B cell (primary cell): ENCODE measurements around the gene DAPK3. TPM values are rescaled to one million over a fixed set of nuclear protein-coding genes. Genes with fewer than 3 reads are reported as not detected.

ENCODE experiments used
- ATAC-seq: fragments of 200-7000 bp; cut with Tn5 transposase; one replicate; pipeline ENCODE4 v1.10.0; 2021; ENCODE audit warnings: low read depth, mild to moderate bottlenecking, moderate number of reproducible peaks, moderate library complexity
- CTCF ChIA-PET: fragments of 350-600 bp; sonication (Branson Sonifier 250); formaldehyde crosslinking; loops from one replicate; lab custom pipeline; 2021; ENCODE audit warnings: antibody characterized with exemption, inconsistent platforms; lab: Charles Lee
- POLR2A ChIA-PET: fragments of 350-600 bp; sonication (Branson Sonifier 250); formaldehyde crosslinking; loops from one replicate; lab custom pipeline; 2021; ENCODE audit warnings: antibody characterized with exemption; lab: Charles Lee
- DNase-seq: peaks from one replicate; pipeline ENCODE4 v3.0.0; 2013
- H2AFZ ChIP-seq: 2 replicates; pipeline ENCODE4 v1.6.1; 2012; ENCODE audit warnings: mild to moderate bottlenecking, low read depth, low read length; ENCODE audit not compliant: insufficient read depth, poor library complexity, severe bottlenecking
- H3K27ac ChIP-seq, 2 donors: 1 replicate in 1 of 2; 2 replicates in 1 of 2; pipeline ENCODE4 v1.5.1; 2012 to 2013; ENCODE audit warnings: low read length in 2 of 2, mild to moderate bottlenecking in 2 of 2, moderate library complexity in 1 of 2
- H3K27me3 ChIP-seq, 4 experiments: fragments of 200-600 bp in 1 of 4; sonication (generic) in 1 of 4; replicated peaks in 1 of 4; 1 replicate in 2 of 4; 2 replicates in 2 of 4; pipeline versions ENCODE4 v1.6.1 to v1.7.0; 2013 to 2016; ENCODE audit warnings: low read length in 3 of 4, mild to moderate bottlenecking in 2 of 4, mixed read lengths in 1 of 4, moderate library complexity in 1 of 4; ENCODE audit not compliant: insufficient read depth in 4 of 4, control insufficient read depth in 3 of 4; ENCODE audit errors: control extremely low read depth in 1 of 4
- H3K36me3 ChIP-seq, 2 experiments: replicated peaks in 1 of 2; 1 replicate in 1 of 2; 2 replicates in 1 of 2; pipeline versions ENCODE4 v1.6.1 to v1.7.1; 2013; ENCODE audit warnings: low read length in 1 of 2; ENCODE audit not compliant: insufficient read depth in 2 of 2, control insufficient read depth in 1 of 2; ENCODE audit errors: control extremely low read depth in 1 of 2, extremely low read depth in 1 of 2
- H3K4me1 ChIP-seq, 2 donors: fragments of 200-600 bp in 1 of 2; sonication (generic) in 1 of 2; 1 replicate in 1 of 2; 2 replicates in 1 of 2; pipeline versions ENCODE4 v1.5.1 to v1.6.1; 2013 to 2017; ENCODE audit warnings: low read length in 2 of 2; ENCODE audit not compliant: control insufficient read depth in 2 of 2, insufficient read depth in 2 of 2
- H3K4me2 ChIP-seq: replicated peaks from 2 replicates; pipeline ENCODE3; 2012; ENCODE audit warnings: mild to moderate bottlenecking, low read depth, low read length; ENCODE audit not compliant: poor library complexity, severe bottlenecking
- H3K4me3 ChIP-seq, 5 experiments: fragments of 200-600 bp in 1 of 5; sonication (generic) in 1 of 5; 1 replicate in 3 of 5; 2 replicates in 2 of 5; pipeline versions ENCODE4 v1.5.1 to v1.7.0; 2011 to 2016; ENCODE audit warnings: low read length in 4 of 5, mild to moderate bottlenecking in 4 of 5, low read depth in 2 of 5, control low read depth in 1 of 5, moderate library complexity in 1 of 5; ENCODE audit not compliant: insufficient read depth in 1 of 5; ENCODE audit errors: control extremely low read depth in 1 of 5, extremely low read depth in 1 of 5
- H3K79me2 ChIP-seq: fragments of 200-600 bp; sonication (generic); one replicate; pipeline ENCODE4 v1.6.0; 2016; ENCODE audit warnings: low read length; ENCODE audit not compliant: control insufficient read depth, insufficient read depth
- H3K9ac ChIP-seq: fragments of 200-600 bp; sonication (generic); 2 replicates; pipeline ENCODE4 v1.6.1; 2017; ENCODE audit warnings: mild to moderate bottlenecking, low read length, moderate library complexity
- H3K9me3 ChIP-seq, 3 donors: one replicate each; pipeline versions ENCODE4 v1.6.1 to v1.7.1; 2013; ENCODE audit warnings: low read length in 2 of 3; ENCODE audit not compliant: control insufficient read depth in 2 of 3, insufficient read depth in 1 of 3; ENCODE audit errors: control extremely low read depth in 1 of 3
- H4K20me1 ChIP-seq: 2 replicates; pipeline ENCODE4 v1.6.0; 2012; ENCODE audit warnings: mild to moderate bottlenecking, low read length; ENCODE audit not compliant: insufficient read depth, control insufficient read depth, poor library complexity, severe bottlenecking
- H3K27ac Mint-ChIP-seq: one replicate; pipeline ENCODE4 v1.8.0; 2021; ENCODE audit warnings: mixed read lengths
- H3K27me3 Mint-ChIP-seq: one replicate; pipeline ENCODE4 v1.8.0; 2021; ENCODE audit warnings: mixed read lengths
- H3K4me1 Mint-ChIP-seq: one replicate; pipeline ENCODE4 v1.8.0; 2021; ENCODE audit warnings: mixed read lengths
- H3K4me3 Mint-ChIP-seq: one replicate; pipeline ENCODE4 v1.8.0; 2021; ENCODE audit warnings: mixed read lengths
- H3K9me3 Mint-ChIP-seq: one replicate; pipeline ENCODE4 v1.8.0; 2022; ENCODE audit warnings: mixed read lengths; ENCODE audit not compliant: insufficient read depth
- CTCF ChIP-seq: fragments of 200-600 bp; IDR thresholded peaks from one replicate; pipeline ENCODE4 v1.8.0; 2022; ENCODE audit warnings: antibody characterized with exemption, mild to moderate bottlenecking
- EZH2 ChIP-seq: IDR thresholded peaks from 2 replicates; pipeline ENCODE4 v1.6.1; 2012; ENCODE audit warnings: borderline replicate concordance, low read depth, mild to moderate bottlenecking, moderate library complexity, low read length; ENCODE audit not compliant: insufficient read depth, poor library complexity, severe bottlenecking
- WGBS: methylation state at CpG from one replicate; pipeline ENCODE4 v1.1.5; 2013; ENCODE audit warnings: missing lambda C conversion rate; ENCODE audit not compliant: insufficient coverage; 5-methylcytosine and 5-hydroxymethylcytosine counted together
- intact Hi-C: fragments of 100-400 bp; cut with micrococcal nuclease; formaldehyde crosslinking; loops from one replicate; pipeline ENCODE4 v1.10.0; 2022
- polyA plus RNA-seq: library from polyadenylated mRNA; depleted of rRNA; stranded (reverse); fragments of >200 nt; gene quantifications from 2 replicates; pipeline ENCODE4 v1.2.3, GENCODE V29; 2012
- total RNA-seq, 2 donors: library from RNA; stranded (reverse); fragments of 120-200 nt in 1 of 2; gene quantifications; 1 replicate in 1 of 2; 2 replicates in 1 of 2; pipeline versions ENCODE4 v1.2.3 to v1.2.4, GENCODE V29; 2013 to 2022

The DAPK3 gene
- total and polyA plus RNA-seq, 2 donors (not counting 1 experiment from before 2014, with no cell fraction given): 32.6 to 47.4 TPM

- peak within 1 kb of the TSS; percentile 98 for H3K4me3 Mint-ChIP-seq
- H2AFZ ChIP-seq: peak within 1 kb of the TSS; percentile 34
- peak within 1 kb of the TSS; percentile 66 to 93 (median 75) for H3K4me3 ChIP-seq
- H3K4me1 ChIP-seq: peaks cover 40 to 57% of the 10 kb centered on the region in 2 donors
- peak within 1 kb of the TSS; percentile 76 for H3K4me2 ChIP-seq
- WGBS: under 1% methylated on average over 80 of the region's 80 CpGs
- H3K27me3 Mint-ChIP-seq: no peaks in the 10 kb centered on the region
- H3K36me3 ChIP-seq: peaks cover 0 to 44% of the 10 kb centered on the region in 2 experiments
- H3K4me1 Mint-ChIP-seq: peaks cover 62% of the 10 kb centered on the region
- ATAC-seq (peak; percentile 56), DNase-seq (peak; percentile 97)
- H3K9me3 ChIP-seq: peaks cover 0 to 7% (median 0%) of the 10 kb centered on the region in 3 donors
- peaks cover 43% of the 10 kb centered on the region for H3K79me2 ChIP-seq
- POLR2A ChIA-PET: interaction anchor here (0.5 to 2.7 kb wide), 15 partner anchors 10 to 1900 kb away, joined by 3 to 20 read pairs (median 6); partner anchors contain the start of genes DAPK3, MRPL54, PIAS4 and YJU2
- H3K27ac ChIP-seq: peak within 1 kb of the TSS; percentile 78 to 90
- H3K9ac ChIP-seq: peak within 1 kb of the TSS; percentile 80
- TF ChIP-seq EZH2 (no peak), CTCF (no peak)
- H3K9me3 Mint-ChIP-seq: no peaks in the 10 kb centered on the region
- H3K27me3 ChIP-seq: no peaks in the 10 kb centered on the region
- peaks cover 51% of the 10 kb centered on the region for H4K20me1 ChIP-seq
- CTCF ChIA-PET: interaction anchor here (0.6 to 3.0 kb wide), 24 partner anchors 10 to 806 kb away, joined by 3 to 45 read pairs (median 3); partner anchors contain the start of genes DAPK3, FEM1A, MRPL54 and PIAS4
- peak within 1 kb of the TSS; percentile 97 for H3K27ac Mint-ChIP-seq
- intact Hi-C loops: loop anchor here (1.0 to 5.0 kb wide), 7 partner anchors 14 to 487 kb away; partner anchors contain the start of genes APBA3, DAPK3, HDGFL2 and MAP2K2
Measured at GRCh38 chr19:3984908-3985642, 14.2 kb upstream of the DAPK3 start, which contains the start of gene EEF2. Gene EEF2, minus strand, starts transcription at chr19:3985463. Its CDS starts 83 bp downstream, at chr19:3985380.
